MM.1S (cell line): ENCODE data around the gene ERCC2.
"Not testable (repeated sequence)": the region's sequence is repeated elsewhere in the genome, so short reads cannot be mapped to it uniquely, and the experiment has no call there.

Source experiments
- CTCF ChIP-seq: fragments of 300-600 bp; sonication (generic); IDR thresholded peaks from 2 replicates; pipeline ENCODE4 v1.5.1; 2016; ENCODE audit warnings: antibody characterized with exemption, low read length, mixed read lengths
- EZH2 ChIP-seq: fragments of 300-600 bp; sonication (generic); optimal IDR thresholded peaks from 2 replicates; pipeline ENCODE3; 2017; ENCODE audit warnings: low read depth, mild to moderate bottlenecking, antibody characterized with exemption, low read length, mixed read lengths
- EZH2phosphoT487 ChIP-seq: fragments of 300-600 bp; sonication (generic); IDR thresholded peaks from 2 replicates; pipeline ENCODE4 v1.6.1; 2018; ENCODE audit warnings: antibody characterized with exemption, low read length

GRCh38 chr19:45407585-45407984, 37.2 kb upstream of the ERCC2 start:
- TF ChIP-seq CTCF, EZH2, EZH2phosphoT487: not testable (repeated sequence)
